Lung (tissue), 12 donors: Measurements from ENCODE around the gene PXK. TPM values are rescaled to one million over a fixed set of nuclear protein-coding genes. Genes with fewer than 3 reads are reported as not detected.

Experiments used
- ATAC-seq: fragments of 200-7000 bp; cut with Tn5 transposase; one replicate; pipeline ENCODE4 v1.9.1; 2020; ENCODE audit warnings: moderate number of reproducible peaks; ENCODE audit not compliant: insufficient read depth, low FRiP score
- DNase-seq, 3 donors: peaks; one replicate each; pipeline ENCODE4 v3.0.0-alpha.2; 2013 to 2017
- H3K27ac ChIP-seq, 2 donors: one replicate each; pipeline ENCODE4 v1.5.1; 2013; ENCODE audit warnings: mild to moderate bottlenecking in 2 of 2, moderate library complexity in 2 of 2, control low read depth in 1 of 2, inconsistent platforms in 1 of 2, low read depth in 1 of 2, low read length in 1 of 2
- H3K27me3 ChIP-seq, 3 donors: one replicate each; pipeline ENCODE4 v1.5.1; 2013; ENCODE audit warnings: low read length in 2 of 3; ENCODE audit not compliant: control insufficient read depth in 3 of 3, insufficient read depth in 3 of 3
- H3K36me3 ChIP-seq, 4 donors: one replicate each; pipeline ENCODE4 v1.5.1; 2013; ENCODE audit warnings: low read length in 4 of 4, mild to moderate bottlenecking in 1 of 4, moderate library complexity in 1 of 4; ENCODE audit not compliant: control insufficient read depth in 4 of 4, insufficient read depth in 4 of 4
- H3K4me1 ChIP-seq, 5 donors: one replicate each; pipeline ENCODE4 v1.5.1; 2013; ENCODE audit warnings: low read length in 5 of 5, mild to moderate bottlenecking in 2 of 5, moderate library complexity in 1 of 5; ENCODE audit not compliant: control insufficient read depth in 5 of 5, insufficient read depth in 5 of 5
- H3K4me3 ChIP-seq: one replicate; pipeline ENCODE4 v1.5.1; 2013; ENCODE audit warnings: mild to moderate bottlenecking, control low read depth, moderate library complexity
- H3K9ac ChIP-seq, 2 donors: one replicate each; pipeline ENCODE4 v1.5.1; 2013; ENCODE audit warnings: low read length in 2 of 2, control low read depth in 1 of 2; ENCODE audit not compliant: insufficient read depth in 1 of 2
- H3K9me3 ChIP-seq, 4 donors: one replicate each; pipeline ENCODE4 v1.5.1; 2013; ENCODE audit warnings: low read length in 3 of 4, mild to moderate bottlenecking in 1 of 4, moderate library complexity in 1 of 4; ENCODE audit not compliant: control insufficient read depth in 4 of 4, insufficient read depth in 3 of 4
- WGBS, 2 donors: extraction: QIAGEN DNeasy Blood & Tissue Kit; methylation state at CpG; one replicate each; pipeline ENCODE4 v1.1.7; 2013; 5-methylcytosine and 5-hydroxymethylcytosine counted together
- polyA plus RNA-seq, 2 donors: library from polyadenylated mRNA; stranded (reverse); fragments of 200-250 nt; gene quantifications; one replicate each; pipeline ENCODE4 v1.2.1, GENCODE V29; 2013
- total RNA-seq, 2 donors: library from RNA; depleted of rRNA in 1 of 2; stranded (reverse); fragments of >200 nt in 1 of 2; gene quantifications; one replicate each; pipeline ENCODE4 v1.2.1, GENCODE V29; 2014 to 2021
- TF ChIP-seq, protein P1 (sequence below): IDR thresholded peaks from 2 replicates; pipeline ENCODE4 v1.5.1; 2012; ENCODE audit warnings: mild to moderate bottlenecking; ENCODE audit errors: control extremely low read depth, extremely low read depth
- donor health status: control.
- donor health status: control.
- donor health status: Bipolar disorder and iron deficiency.
- donor health status: healthy.
- donor health status: DM: yes; HTN: yes; CAD: no.

PXK gene
- total and polyA plus RNA-seq, 4 donors = 6.0 to 41.7 (median 22.1) TPM

DNA sequence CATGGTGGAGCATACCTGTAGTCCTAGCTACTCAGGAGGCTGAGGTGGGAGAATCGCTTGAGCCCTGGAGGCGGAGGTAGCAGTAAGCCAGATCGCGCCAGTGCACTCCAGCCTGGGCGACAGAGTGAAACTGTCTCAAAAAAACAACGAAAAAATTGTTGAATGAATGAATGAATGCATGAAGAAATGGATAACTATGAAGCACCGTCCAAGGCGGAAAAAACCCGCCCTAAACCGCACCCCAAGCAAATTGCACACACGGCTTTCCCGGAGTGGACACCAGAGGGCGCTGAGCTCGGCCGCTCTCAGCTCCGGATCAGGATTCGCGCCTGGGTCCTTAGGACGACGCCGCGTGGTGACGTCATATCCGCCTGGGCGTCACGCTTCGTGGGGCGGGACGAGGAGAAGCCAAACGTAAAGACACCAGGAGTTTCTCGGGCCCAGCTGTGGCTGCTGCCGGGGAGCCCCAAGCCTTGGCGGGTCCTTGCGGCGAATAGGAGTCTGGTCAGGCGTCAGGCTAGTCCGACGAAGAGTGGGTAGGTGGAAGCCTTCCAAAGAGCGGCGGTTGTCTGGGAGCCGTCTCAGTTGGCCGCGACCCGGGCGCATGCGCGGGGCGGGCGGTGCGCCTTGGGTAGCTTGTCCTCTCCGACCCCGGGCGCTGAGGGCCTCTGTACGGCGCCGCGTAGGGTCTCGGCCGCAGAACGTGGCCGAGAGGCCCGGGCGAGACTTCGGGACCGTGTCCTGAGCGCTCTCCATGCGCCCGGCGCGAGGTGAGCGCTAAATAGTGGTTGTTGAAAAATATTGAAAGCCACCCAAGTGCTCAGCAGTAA is 26.6 kb upstream of the PXK start, which contains the start of the genes HTD2 and RPP14:
HTD2 (plus strand) TSS at position 639 of the 830 bp plus-strand sequence. CDS start 11,094 bp downstream, outside the sequence.
RPP14 (plus strand) TSS at position 364 of the 830 bp plus-strand sequence. CDS start 4,085 bp downstream, outside the sequence.
- Histone ChIP-seq H3K4me3 (peak within 1 kb of the TSS; percentile 58), H3K9me3 (no peaks in the 10 kb centered on the region), H3K9ac (peak within 1 kb of the TSS; percentile 91 to 100), H3K27ac (peak within 1 kb of the TSS; percentile 97 to 98), H3K4me1 (peaks cover 6 to 18% (median 10%) of the 10 kb centered on the region in 5 donors), H3K27me3 (peaks cover 0 to 2% (median 0%) of the 10 kb centered on the region in 3 donors), H3K36me3 (peaks cover 0 to 12% (median 3%) of the 10 kb centered on the region in 4 donors)
- peak; percentile 98 for ATAC-seq
- TF ChIP-seq, protein P1, sequence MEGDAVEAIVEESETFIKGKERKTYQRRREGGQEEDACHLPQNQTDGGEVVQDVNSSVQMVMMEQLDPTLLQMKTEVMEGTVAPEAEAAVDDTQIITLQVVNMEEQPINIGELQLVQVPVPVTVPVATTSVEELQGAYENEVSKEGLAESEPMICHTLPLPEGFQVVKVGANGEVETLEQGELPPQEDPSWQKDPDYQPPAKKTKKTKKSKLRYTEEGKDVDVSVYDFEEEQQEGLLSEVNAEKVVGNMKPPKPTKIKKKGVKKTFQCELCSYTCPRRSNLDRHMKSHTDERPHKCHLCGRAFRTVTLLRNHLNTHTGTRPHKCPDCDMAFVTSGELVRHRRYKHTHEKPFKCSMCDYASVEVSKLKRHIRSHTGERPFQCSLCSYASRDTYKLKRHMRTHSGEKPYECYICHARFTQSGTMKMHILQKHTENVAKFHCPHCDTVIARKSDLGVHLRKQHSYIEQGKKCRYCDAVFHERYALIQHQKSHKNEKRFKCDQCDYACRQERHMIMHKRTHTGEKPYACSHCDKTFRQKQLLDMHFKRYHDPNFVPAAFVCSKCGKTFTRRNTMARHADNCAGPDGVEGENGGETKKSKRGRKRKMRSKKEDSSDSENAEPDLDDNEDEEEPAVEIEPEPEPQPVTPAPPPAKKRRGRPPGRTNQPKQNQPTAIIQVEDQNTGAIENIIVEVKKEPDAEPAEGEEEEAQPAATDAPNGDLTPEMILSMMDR = peak; percentile 97
- WGBS, 2 donors = 4% methylated on average over 71 of the region's 71 CpGs
- peak; percentile 99 for DNase-seq

DNA sequence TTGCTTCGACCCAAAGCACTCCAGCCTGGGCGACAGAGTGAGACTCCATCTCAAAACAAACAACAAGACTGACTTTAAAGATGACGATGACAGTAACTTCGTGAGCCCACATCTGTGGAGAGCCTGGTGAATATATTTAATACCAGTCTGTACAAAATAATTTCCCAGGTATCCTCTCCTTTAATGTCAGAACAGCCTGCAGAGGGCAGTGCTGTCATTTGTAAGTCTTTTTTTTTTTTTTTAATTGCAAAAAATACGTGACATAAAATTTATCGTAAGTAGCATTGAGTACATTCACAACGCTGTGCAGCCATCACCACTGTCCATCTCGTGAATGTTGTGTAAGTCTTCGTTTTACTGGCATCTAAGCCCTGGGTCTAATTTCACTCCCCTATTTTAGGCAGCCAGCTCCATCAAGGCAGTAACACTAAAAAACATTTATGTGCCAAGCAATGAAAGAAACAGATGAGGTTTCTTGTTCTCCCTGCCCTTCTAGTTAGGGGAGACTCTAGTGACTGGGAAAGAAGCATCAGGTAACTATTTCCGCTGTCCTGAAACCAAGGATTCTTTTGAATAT is 25.0 kb upstream of the PXK start:
- H3K4me3 ChIP-seq = peak overlapping the region; percentile 58
- H3K9ac ChIP-seq = peak overlapping the region; percentile 28 to 100
- H3K9me3 ChIP-seq = no peaks in the 10 kb centered on the region
- H3K4me1 ChIP-seq = peaks cover 6 to 18% (median 10%) of the 10 kb centered on the region in 5 donors
- DNase-seq (peak; percentile 28 to 71 (median 61)), ATAC-seq (no peak)
- WGBS, 2 donors = 31 to 43% methylated on average over 10 of the region's 10 CpGs
- H3K27ac ChIP-seq = peak overlapping the region in 1 of 2 donors; percentile 98
- H3K27me3 ChIP-seq = no peaks in the 10 kb centered on the region
- peaks cover 9 to 25% (median 12%) of the 10 kb centered on the region in 4 donors for H3K36me3 ChIP-seq
- TF ChIP-seq, protein P1 = peak; percentile 10

DNA sequence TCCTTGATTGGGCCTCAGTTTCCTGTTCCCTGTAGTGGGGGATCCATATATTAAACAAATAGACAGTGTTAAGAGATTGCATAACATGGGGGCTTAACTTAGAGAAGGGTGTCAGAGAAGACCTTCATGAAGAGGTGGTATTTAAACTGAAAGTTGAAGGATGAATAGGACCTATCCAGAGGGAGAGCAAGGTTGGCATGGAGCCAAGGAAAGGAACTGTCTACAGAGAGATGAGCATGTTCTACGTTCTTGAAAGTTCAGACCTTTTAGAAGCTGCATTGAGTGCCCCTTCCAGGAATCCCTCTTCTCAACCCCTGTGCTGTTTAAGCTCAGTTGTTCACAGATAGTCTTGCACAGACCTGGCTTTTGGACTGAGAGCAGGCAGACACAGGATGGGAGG is 24.0 kb upstream of the PXK start:
- Histone ChIP-seq H3K27ac (no peak overlapping the region), H3K9ac (peak overlapping the region in 1 of 2 donors; percentile 26), H3K9me3 (no peaks in the 10 kb centered on the region), H3K27me3 (no peaks in the 10 kb centered on the region), H3K36me3 (peaks cover 9 to 28% (median 16%) of the 10 kb centered on the region in 4 donors), H3K4me3 (no peak overlapping the region), H3K4me1 (peaks cover 6 to 18% (median 10%) of the 10 kb centered on the region in 5 donors)
- WGBS, 2 donors = 23 to 43% methylated on average over 1 of the region's 1 CpG
- TF ChIP-seq, protein P1 = no peak
- DNase-seq (no peak), ATAC-seq (no peak)
